Lower leg skin (tissue), 4 donors: ENCODE data around the gene KLHL33. TPM values are rescaled to one million over a fixed set of nuclear protein-coding genes. Genes with fewer than 3 reads are reported as not detected.

Experiments used
- DNase-seq, 2 donors: peaks; one replicate each; pipeline ENCODE4 v3.0.0-alpha.2; 2019; ENCODE audit warnings: low spot score in 2 of 2
- H3K4me3 ChIP-seq: fragments of 200-600 bp; sonication (generic); 2 replicates; pipeline ENCODE4 v1.5.1; 2017; ENCODE audit warnings: mild to moderate bottlenecking, low read depth; ENCODE audit not compliant: poor library complexity, severe bottlenecking
- POLR2A ChIP-seq, 2 donors: fragments of 450-650 bp; IDR thresholded peaks; one replicate each; pipeline ENCODE4 v1.6.1; 2016 to 2017; ENCODE audit warnings: antibody characterized with exemption in 2 of 2, mild to moderate bottlenecking in 1 of 2, moderate library complexity in 1 of 2
- WGBS, 2 donors: methylation state at CpG; one replicate each; pipeline ENCODE4 v1.1.5; 2018; 5-methylcytosine and 5-hydroxymethylcytosine counted together
- intact Hi-C: fragments of 100-400 bp; cut with DNase I; formaldehyde crosslinking; loops from one replicate; pipeline ENCODE4 v1.15.0; 2023; ENCODE audit warnings: low total_unique reads
- total RNA-seq, 4 donors: library from RNA; depleted of rRNA; stranded (reverse); fragments of >200 nt; gene quantifications; one replicate each; pipeline ENCODE4 v1.1.0, GENCODE V29; 2016
- TF ChIP-seq, protein P1 (sequence below), 3 donors: fragments of 450-650 bp; IDR thresholded peaks; one replicate each; pipeline ENCODE4 v1.5.1; 2016; ENCODE audit warnings: antibody characterized with exemption in 3 of 3, mild to moderate bottlenecking in 3 of 3, moderate library complexity in 2 of 3

KLHL33 gene
- total RNA-seq, 4 donors from 2014 or later: 0.12 to 1.2 (median 0.36) TPM; not detected in 1

DNA sequence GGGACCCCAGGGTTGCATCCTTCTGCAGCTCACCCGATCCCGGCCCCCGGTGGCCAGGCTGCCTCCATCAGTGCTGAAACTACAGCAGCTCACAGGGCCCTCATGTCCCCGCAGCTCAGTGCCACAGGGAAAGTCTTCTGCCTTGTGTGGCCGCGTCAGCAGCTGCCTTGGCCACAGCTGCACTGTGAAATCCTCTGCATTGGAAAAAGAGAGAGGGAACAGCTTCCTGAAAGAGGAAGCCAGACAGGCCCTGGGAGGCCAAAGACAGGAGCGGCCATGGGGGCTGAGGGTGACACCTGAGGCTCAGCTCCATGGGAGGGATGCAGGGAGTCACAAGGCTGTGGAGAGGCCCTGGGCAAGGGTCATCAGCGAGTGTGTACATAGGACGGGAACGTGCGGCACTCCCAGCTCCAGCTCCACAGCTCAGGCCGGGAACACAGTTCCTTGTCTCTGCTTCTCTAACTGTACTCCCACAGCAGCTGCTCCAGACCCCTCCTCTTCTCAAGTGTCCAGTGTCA, 59.8 kb downstream of the KLHL33 start:
- TF ChIP-seq, protein P1, sequence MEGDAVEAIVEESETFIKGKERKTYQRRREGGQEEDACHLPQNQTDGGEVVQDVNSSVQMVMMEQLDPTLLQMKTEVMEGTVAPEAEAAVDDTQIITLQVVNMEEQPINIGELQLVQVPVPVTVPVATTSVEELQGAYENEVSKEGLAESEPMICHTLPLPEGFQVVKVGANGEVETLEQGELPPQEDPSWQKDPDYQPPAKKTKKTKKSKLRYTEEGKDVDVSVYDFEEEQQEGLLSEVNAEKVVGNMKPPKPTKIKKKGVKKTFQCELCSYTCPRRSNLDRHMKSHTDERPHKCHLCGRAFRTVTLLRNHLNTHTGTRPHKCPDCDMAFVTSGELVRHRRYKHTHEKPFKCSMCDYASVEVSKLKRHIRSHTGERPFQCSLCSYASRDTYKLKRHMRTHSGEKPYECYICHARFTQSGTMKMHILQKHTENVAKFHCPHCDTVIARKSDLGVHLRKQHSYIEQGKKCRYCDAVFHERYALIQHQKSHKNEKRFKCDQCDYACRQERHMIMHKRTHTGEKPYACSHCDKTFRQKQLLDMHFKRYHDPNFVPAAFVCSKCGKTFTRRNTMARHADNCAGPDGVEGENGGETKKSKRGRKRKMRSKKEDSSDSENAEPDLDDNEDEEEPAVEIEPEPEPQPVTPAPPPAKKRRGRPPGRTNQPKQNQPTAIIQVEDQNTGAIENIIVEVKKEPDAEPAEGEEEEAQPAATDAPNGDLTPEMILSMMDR (IDR thresholded peaks at IDR 0.05): no peak
- TF ChIP-seq POLR2A (IDR thresholded peaks at IDR 0.05): no peak

More for the DNA sequence above, 59.8 kb downstream of the KLHL33 start:
- intact Hi-C loops: no loop called here
- WGBS, 2 donors: 87 to 93% methylated on average over 12 of the region's 12 CpGs
- no peak for DNase-seq
- H3K4me3 ChIP-seq: no peak overlapping the region

Other genes with a start within 250 kb of the KLHL33 start
- gene OR11G2, start 245.3 kb downstream of the KLHL33 start, total RNA-seq: not detected
- not detected for gene OR11H6, start 212.5 kb downstream of the KLHL33 start, total RNA-seq
- gene OR11H7, start 207.2 kb downstream of the KLHL33 start, total RNA-seq: not detected
- not detected for gene OR11H4, start 196.9 kb downstream of the KLHL33 start, total RNA-seq
- gene TTC5, start 130.2 kb downstream of the KLHL33 start, total RNA-seq: 10 to 100 TPM in 3 of 4 donors, 1 to 10 TPM in 1; 8.3 to 23.9 (median 13.8) TPM
- 10 to 100 TPM; 39.1 to 58.1 (median 50.4) TPM for gene CCNB1IP1, start 102.9 kb downstream of the KLHL33 start, total RNA-seq
- 10 to 100 TPM in 3 of 4 donors, 1 to 10 TPM in 1; 7.9 to 20.4 (median 13.0) TPM for gene PARP2, start 92.5 kb downstream of the KLHL33 start, total RNA-seq
- gene TEP1, start 22.7 kb downstream of the KLHL33 start, total RNA-seq: 10 to 100 TPM; 19.5 to 30.5 (median 23.6) TPM
- 10 to 100 TPM; 13.8 to 54.5 (median 35.8) TPM for gene OSGEP, start 18.6 kb upstream of the KLHL33 start, total RNA-seq
- 100 to 1,000 TPM; 107 to 217 (median 119) TPM for gene APEX1, start 19.1 kb upstream of the KLHL33 start, total RNA-seq
- 10 to 100 TPM; 26.0 to 34.6 (median 27.6) TPM for gene PIP4P1, start 25.3 kb upstream of the KLHL33 start, total RNA-seq
- 10 to 100 TPM; 23.0 to 48.8 (median 36.2) TPM for gene PNP, start 33.2 kb upstream of the KLHL33 start, total RNA-seq
- not detected for gene RNASE10, start 69.4 kb upstream of the KLHL33 start, total RNA-seq
- gene RNASE9, start 124.9 kb upstream of the KLHL33 start, total RNA-seq: not detected
- gene RNASE11, start 151.8 kb upstream of the KLHL33 start, total RNA-seq: not detected
- not detected for gene RNASE12, start 155.2 kb upstream of the KLHL33 start, total RNA-seq
- gene OR6S1, start 205.5 kb upstream of the KLHL33 start, total RNA-seq: not detected
- 100 to 1,000 TPM in 2 of 4 donors, 10 to 100 TPM in 2; 67.3 to 102 (median 90.6) TPM for gene RNASE4, start 248.4 kb upstream of the KLHL33 start, total RNA-seq